A549 treated with CORT108297 at 1 μM for 4 hours (cell line): ENCODE measurements around the gene VCAN. TPM values are rescaled to one million over a fixed set of nuclear protein-coding genes. Genes with fewer than 3 reads are reported as not detected.

ENCODE experiments used
- total RNA-seq: library from RNA; stranded (reverse); fragments of 200-300 nt; extraction: Qiagen RNA extraction; gene quantifications from 5 replicates; pipeline ENCODE4 v1.2.3, GENCODE V29; 2022

Gene VCAN
- 10.5 to 16.5 TPM (median 13.9 TPM) in 5 replicates for total RNA-seq

DNA sequence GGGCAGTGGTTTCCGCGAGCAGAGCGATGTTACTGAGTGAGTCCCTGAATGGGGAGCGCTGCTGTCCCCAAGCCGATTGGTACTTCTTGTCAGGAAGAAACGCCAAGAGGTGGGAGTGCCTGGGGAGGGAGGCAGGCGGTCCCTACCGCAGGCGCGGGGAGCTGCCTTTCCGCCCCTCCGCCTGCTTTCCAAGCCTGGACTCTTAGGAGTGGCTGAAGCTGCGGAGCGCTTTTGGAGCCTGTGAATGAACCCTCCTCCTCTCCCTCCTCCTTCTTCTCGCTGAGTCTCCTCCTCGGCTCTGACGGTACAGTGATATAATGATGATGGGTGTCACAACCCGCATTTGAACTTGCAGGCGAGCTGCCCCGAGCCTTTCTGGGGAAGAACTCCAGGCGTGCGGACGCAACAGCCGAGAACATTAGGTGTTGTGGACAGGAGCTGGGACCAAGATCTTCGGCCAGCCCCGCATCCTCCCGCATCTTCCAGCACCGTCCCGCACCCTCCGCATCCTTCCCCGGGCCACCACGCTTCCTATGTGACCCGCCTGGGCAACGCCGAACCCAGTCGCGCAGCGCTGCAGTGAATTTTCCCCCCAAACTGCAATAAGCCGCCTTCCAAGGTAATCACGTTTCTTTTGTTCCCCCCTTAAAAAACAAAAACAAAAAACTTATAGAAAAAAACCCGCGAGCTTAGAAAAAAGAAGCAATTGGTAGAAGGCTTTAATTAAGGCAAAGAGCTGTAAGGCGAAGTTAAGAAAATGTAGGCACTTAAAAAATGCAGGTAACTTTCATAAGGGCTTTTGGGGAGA, at the start of gene VCAN:
TSS of gene VCAN (plus strand) at position 340 of the 808 bp plus-strand sequence. CDS start 11,775 bp downstream, outside the sequence.

Other genes starting within 250 kb of the VCAN start
- not detected in 5 replicates for gene HAPLN1, start 249.1 kb downstream of the VCAN start, total RNA-seq